A549 (cell line): ENCODE data around the gene SYT1. TPM values are rescaled to one million over a fixed set of nuclear protein-coding genes. Genes with fewer than 3 reads are reported as not detected.

Experiments used
- ATAC-seq, 2 experiments: fragments of 200-7000 bp in 1 of 2; fragments of >200 bp in 1 of 2; cut with Nextera tagmentation in 1 of 2; cut with Tn5 transposase in 1 of 2; 3 replicates each; pipeline versions ENCODE4 v1.8.0 to v1.9.1; 2018 to 2020; ENCODE audit warnings: mild to moderate bottlenecking in 1 of 2, moderate library complexity in 1 of 2
- CTCF ChIA-PET: fragments of 300-600 bp; sonication (Branson Sonifier 250); formaldehyde crosslinking; extraction: SDS; loops from one replicate; lab custom pipeline; 2021; ENCODE audit warnings: antibody characterized with exemption, inconsistent platforms; lab: Yijun Ruan, JAX
- POLR2A ChIA-PET: fragments of 350-600 bp; formaldehyde crosslinking; extraction: SDS; loops from one replicate; lab custom pipeline; 2021; ENCODE audit warnings: antibody characterized with exemption, inconsistent platforms; lab: Yijun Ruan, JAX
- DNase-seq, 2 experiments: peaks; one replicate each; pipeline versions ENCODE4 v3.0.0 to v3.0.0-alpha.2; 2011 to 2016; ENCODE audit warnings: low read depth in 1 of 2, low spot score in 1 of 2
- FAIRE-seq: peaks from 2 replicates; lab custom pipeline; 2011; peaks lifted over from hg19 to GRCh38; lab: Jason Lieb, UNC
- H3K27ac ChIP-seq, 2 experiments: fragments of >200 bp; sonication (Bioruptor Twin); formaldehyde crosslinking; 3 replicates each; pipeline ENCODE4 v1.5.1; 2016 to 2017
- H3K4me1 ChIP-seq: fragments of >200 bp; sonication (Bioruptor Twin); formaldehyde crosslinking; 3 replicates; pipeline ENCODE4 v1.6.1; 2016
- H3K4me2 ChIP-seq: fragments of >200 bp; sonication (Bioruptor Twin); formaldehyde crosslinking; 3 replicates; pipeline ENCODE4 v1.6.1; 2016
- H3K4me3 ChIP-seq: fragments of >200 bp; sonication (Bioruptor Twin); formaldehyde crosslinking; 3 replicates; pipeline ENCODE4 v1.5.1; 2016
- H3K9me3 ChIP-seq: fragments of >200 bp; sonication (Bioruptor Twin); formaldehyde crosslinking; 3 replicates; pipeline ENCODE4 v1.6.1; 2016
- BCL3 ChIP-seq: fragments of >200 bp; sonication (Bioruptor Twin); formaldehyde crosslinking; IDR thresholded peaks from 3 replicates; pipeline ENCODE4 v1.6.1; 2016
- CBX2 ChIP-seq: fragments of 200-600 bp; sonication (generic); IDR thresholded peaks from 2 replicates; pipeline ENCODE4 v1.6.1; 2016; ENCODE audit warnings: low read depth, mild to moderate bottlenecking, borderline replicate concordance
- CBX8 ChIP-seq: fragments of 200-600 bp; sonication (generic); IDR thresholded peaks from 2 replicates; pipeline ENCODE4 v1.6.1; 2016
- CHD2 ChIP-seq: fragments of 150-350 bp; IDR thresholded peaks from 2 replicates; pipeline ENCODE4 v1.6.1; 2014; ENCODE audit warnings: low read length; ENCODE audit not compliant: partially characterized antibody
- CHD4 ChIP-seq: fragments of 200-600 bp; sonication (generic); IDR thresholded peaks from 2 replicates; pipeline ENCODE4 v1.6.1; 2016; ENCODE audit warnings: antibody characterized with exemption, mild to moderate bottlenecking, borderline replicate concordance
- EHF ChIP-seq: fragments of 250-450 bp; sonication (Bioruptor Pico); IDR thresholded peaks from 2 replicates; pipeline ENCODE4 v1.5.0; 2020; ENCODE audit warnings: mild to moderate bottlenecking
- EHMT2 ChIP-seq: fragments of 200-600 bp; sonication (generic); IDR thresholded peaks from 2 replicates; pipeline ENCODE4 v1.6.1; 2016; ENCODE audit warnings: antibody characterized with exemption, low read depth, mild to moderate bottlenecking, moderate library complexity
- ESRRA ChIP-seq: fragments of 150-350 bp; IDR thresholded peaks from 2 replicates; pipeline ENCODE4 v1.6.1; 2014; ENCODE audit warnings: mild to moderate bottlenecking, low read length, borderline replicate concordance
- FOXS1 ChIP-seq: fragments of 250-450 bp; sonication (Bioruptor Pico); IDR thresholded peaks from 2 replicates; pipeline ENCODE4 v1.5.0; 2020; ENCODE audit warnings: mild to moderate bottlenecking, moderate library complexity
- GATA3 ChIP-seq: IDR thresholded peaks from 2 replicates; pipeline ENCODE4 v1.6.1; 2012; ENCODE audit warnings: borderline replicate concordance
- HEYL ChIP-seq: fragments of 250-450 bp; sonication (Bioruptor Pico); IDR thresholded peaks from 2 replicates; pipeline ENCODE4 v1.8.0; 2021; ENCODE audit warnings: mild to moderate bottlenecking, moderate library complexity
- HOXB13 ChIP-seq: fragments of 250-450 bp; sonication (Bioruptor Pico); IDR thresholded peaks from 2 replicates; pipeline ENCODE4 v1.5.0; 2020; ENCODE audit warnings: low read depth, mild to moderate bottlenecking, moderate library complexity
- JUN ChIP-seq, 2 experiments: fragments of >200 bp; sonication (Bioruptor Twin); formaldehyde crosslinking; IDR thresholded peaks; 2 replicates in 1 of 2; 3 replicates in 1 of 2; pipeline ENCODE4 v1.6.1; 2016 to 2017
- MAX ChIP-seq: IDR thresholded peaks from 2 replicates; pipeline ENCODE4 v1.6.1; 2012
- MYC ChIP-seq: IDR thresholded peaks from 2 replicates; pipeline ENCODE4 v1.6.1; 2012; ENCODE audit warnings: mild to moderate bottlenecking, inconsistent platforms, low read length, improper control_type of control experiment, borderline replicate concordance
- NFE2L2 ChIP-seq: fragments of 150-350 bp; conservative IDR thresholded peaks from 2 replicates; pipeline ENCODE4 v1.6.1; 2014; ENCODE audit warnings: low read length
- NR3C1 ChIP-seq: fragments of >200 bp; sonication (Bioruptor Twin); formaldehyde crosslinking; IDR thresholded peaks from 3 replicates; pipeline ENCODE4 v1.6.1; 2017
- REST ChIP-seq: fragments of 200-600 bp; sonication (generic); IDR thresholded peaks from 2 replicates; pipeline ENCODE4 v1.6.1; 2016; ENCODE audit warnings: antibody characterized with exemption, mild to moderate bottlenecking, moderate library complexity
- RNF2 ChIP-seq: fragments of 200-600 bp; sonication (generic); IDR thresholded peaks from 2 replicates; pipeline ENCODE4 v1.6.1; 2016; ENCODE audit warnings: low read depth, mild to moderate bottlenecking, antibody characterized with exemption, moderate library complexity, borderline replicate concordance
- TFCP2L1 ChIP-seq: fragments of 250-450 bp; sonication (Bioruptor Pico); IDR thresholded peaks from 2 replicates; pipeline ENCODE4 v1.5.0; 2021; ENCODE audit warnings: mild to moderate bottlenecking
- TP53 ChIP-seq: fragments of 250-450 bp; sonication (Bioruptor Pico); IDR thresholded peaks from 2 replicates; pipeline ENCODE4 v1.5.0; 2021; ENCODE audit warnings: mild to moderate bottlenecking, moderate library complexity
- USF2 ChIP-seq: fragments of 450-650 bp; IDR thresholded peaks from 2 replicates; pipeline ENCODE4 v1.6.1; 2014; ENCODE audit warnings: antibody characterized with exemption
- whole genome bisulfite sequencing: methylation state at CpG from one replicate; pipeline ENCODE4 v1.1.6; 2017; ENCODE audit errors: missing lambda C conversion rate; 5-methylcytosine and 5-hydroxymethylcytosine counted together
- polyA plus RNA-seq, 4 experiments: library from polyadenylated mRNA; depleted of rRNA in 3 of 4; stranded (reverse); fragments of >200 nt; fragmentation: RNase III in 1 of 4; extraction: RNeasy Plus Mini Kit Qiagen cat#74134 plus additional on column Dnase treatment in 1 of 4; gene quantifications; 2 replicates in 3 of 4; 3 replicates in 1 of 4; pipeline ENCODE4 v1.2.3, GENCODE V29; 2011 to 2017

The SYT1 gene
- polyA plus RNA-seq, 2 of the 4 experiments (the other 2 are of a cell fraction): 11.7 to 39.6 TPM

- TF ChIP-seq RNF2 (no peak), BCL3 (peak; percentile 86), MAX (no peak), FOXS1 (CRISPR knock-in tag) (no peak), TP53 (CRISPR knock-in tag) (no peak), GATA3 (0 out of 2 replicates have a peak, but pooled peaks have one; percentile 8), REST (no peak)
Measured at GRCh38 chr12:78864403-78864869, at the start of gene SYT1 (continued).

- no peak for TF ChIP-seq CBX8
- no peak for TF ChIP-seq TP53 (CRISPR knock-in tag)
- no peak for TF ChIP-seq CBX2
- no peak for TF ChIP-seq NFE2L2
- no peak for TF ChIP-seq NR3C1
- no peak for TF ChIP-seq HOXB13 (CRISPR knock-in tag)
- TF ChIP-seq JUN (IDR thresholded peaks at IDR 0.05): no peak
- TF ChIP-seq EHF: no peak
- TF ChIP-seq USF2: no peak
- TF ChIP-seq MYC: no peak
- no peak for TF ChIP-seq HEYL (CRISPR knock-in tag)
- no peak for TF ChIP-seq TFCP2L1 (CRISPR knock-in tag)
- TF ChIP-seq CHD2: no peak
- TF ChIP-seq EHMT2: no peak
- no peak for TF ChIP-seq ESRRA
- TF ChIP-seq CHD4: no peak
- no peak overlapping the region for H3K27ac ChIP-seq
- POLR2A ChIA-PET: no interaction called here
- WGBS: 64% methylated on average over 5 of the region's 5 CpGs
- ATAC-seq (no peak), FAIRE-seq (no peak), DNase-seq (peak in 1 of 2 experiments; percentile 7)
- no peak overlapping the region for H3K4me2 ChIP-seq
- H3K4me3 ChIP-seq: no peak overlapping the region
- no peaks in the 10 kb centered on the region for H3K9me3 ChIP-seq
- CTCF ChIA-PET: no interaction called here
- H3K4me1 ChIP-seq: no peaks in the 10 kb centered on the region
Measured at GRCh38 chr12:78818487-78818886, 46.1 kb upstream of the SYT1 start.
